RWPE2 (cell line): ENCODE results near the gene PRMT5.

Experiments
- ATAC-seq: fragments of 200-7000 bp; cut with Tn5 transposase; 3 replicates; pipeline ENCODE4 v1.9.1; 2021; ENCODE audit warnings: low read depth
- DNase-seq: peaks from one replicate; pipeline ENCODE4 v3.0.0-alpha.2; 2020; ENCODE audit warnings: low spot score
- H3K27ac ChIP-seq: fragments of 450-650 bp; 2 replicates; pipeline ENCODE4 v1.5.1; 2017; ENCODE audit warnings: mild to moderate bottlenecking; ENCODE audit not compliant: poor library complexity, severe bottlenecking
- H3K27me3 ChIP-seq: fragments of 250-450 bp; sonication (Bioruptor Pico); 2 replicates; pipeline ENCODE4 v1.5.1; 2021; ENCODE audit warnings: mild to moderate bottlenecking, moderate library complexity; ENCODE audit not compliant: insufficient read depth, poor library complexity, severe bottlenecking
- H3K36me3 ChIP-seq: fragments of 250-450 bp; sonication (Bioruptor Pico); 2 replicates; pipeline ENCODE4 v1.5.1; 2020; ENCODE audit warnings: low read depth, mild to moderate bottlenecking, moderate library complexity
- H3K4me1 ChIP-seq: fragments of 250-450 bp; sonication (Bioruptor Pico); 2 replicates; pipeline ENCODE4 v1.5.1; 2021; ENCODE audit warnings: mild to moderate bottlenecking, moderate library complexity; ENCODE audit not compliant: insufficient read depth, poor library complexity, severe bottlenecking
- H3K4me3 ChIP-seq: fragments of 250-450 bp; sonication (Bioruptor Pico); 2 replicates; pipeline ENCODE4 v1.5.1; 2021; ENCODE audit warnings: mild to moderate bottlenecking, moderate library complexity; ENCODE audit not compliant: severe bottlenecking
- H3K9me3 ChIP-seq: fragments of 250-450 bp; sonication (Bioruptor Pico); 2 replicates; pipeline ENCODE4 v1.5.1; 2021; ENCODE audit warnings: mild to moderate bottlenecking, moderate library complexity; ENCODE audit not compliant: severe bottlenecking
- CTCF ChIP-seq: fragments of 450-650 bp; IDR thresholded peaks from one replicate; pipeline ENCODE4 v1.5.1; 2017; ENCODE audit warnings: mild to moderate bottlenecking, moderate library complexity; ENCODE audit not compliant: poor library complexity, severe bottlenecking

The PRMT5 gene

GRCh38 chr14:22890416-22890815 lies 38.8 kb downstream of the PRMT5 start:
- DNase-seq (no peak), ATAC-seq (no peak)
- H3K27ac ChIP-seq, result no peak overlapping the region
- TF ChIP-seq CTCF, result no peak
- H3K4me1 ChIP-seq, result peaks cover 7% of the 10 kb centered on the region
- H3K4me3 ChIP-seq, result no peak overlapping the region
- H3K36me3 ChIP-seq, result no peaks in the 10 kb centered on the region
- no peaks in the 10 kb centered on the region for H3K9me3 ChIP-seq
- no peaks in the 10 kb centered on the region for H3K27me3 ChIP-seq

- no peak for TF ChIP-seq CTCF
- no peaks in the 10 kb centered on the region for H3K27me3 ChIP-seq
- H3K4me1 ChIP-seq, result peaks cover 7% of the 10 kb centered on the region
- H3K9me3 ChIP-seq, result no peaks in the 10 kb centered on the region
- ATAC-seq (no peak), DNase-seq (no peak)
- no peak overlapping the region for H3K4me3 ChIP-seq
- no peak overlapping the region for H3K27ac ChIP-seq
- no peaks in the 10 kb centered on the region for H3K36me3 ChIP-seq
These were observed 40.5 kb downstream of the PRMT5 start for GRCh38 chr14:22888662-22889061.

GRCh38 chr14:22887990-22888378 lies 41.2 kb downstream of the PRMT5 start:
- Histone ChIP-seq H3K27ac (peak overlapping the region; percentile 76), H3K9me3 (no peaks in the 10 kb centered on the region), H3K4me1 (peaks cover 7% of the 10 kb centered on the region), H3K4me3 (peak overlapping the region; percentile 50), H3K36me3 (no peaks in the 10 kb centered on the region), H3K27me3 (no peaks in the 10 kb centered on the region)
- no peak for TF ChIP-seq CTCF
- ATAC-seq (no peak), DNase-seq (no peak)

GRCh38 chr14:22887260-22887989 lies 41.8 kb downstream of the PRMT5 start:
- Histone ChIP-seq H3K4me1 (peaks cover 10% of the 10 kb centered on the region), H3K36me3 (no peaks in the 10 kb centered on the region), H3K9me3 (no peaks in the 10 kb centered on the region), H3K4me3 (peak overlapping the region; percentile 50), H3K27me3 (no peaks in the 10 kb centered on the region), H3K27ac (peak overlapping the region; percentile 76)
- no peak for TF ChIP-seq CTCF
- DNase-seq, result no peak
- peak; percentile 83 for ATAC-seq
